IPS-NIHi7 (cell line): ENCODE measurements around the gene HMX3.

Source experiments
- DNase-seq: peaks from one replicate; pipeline ENCODE4 v3.0.0; 2012; ENCODE audit warnings: mixed read lengths; ENCODE audit errors: extremely low spot score

The HMX3 gene

DNA sequence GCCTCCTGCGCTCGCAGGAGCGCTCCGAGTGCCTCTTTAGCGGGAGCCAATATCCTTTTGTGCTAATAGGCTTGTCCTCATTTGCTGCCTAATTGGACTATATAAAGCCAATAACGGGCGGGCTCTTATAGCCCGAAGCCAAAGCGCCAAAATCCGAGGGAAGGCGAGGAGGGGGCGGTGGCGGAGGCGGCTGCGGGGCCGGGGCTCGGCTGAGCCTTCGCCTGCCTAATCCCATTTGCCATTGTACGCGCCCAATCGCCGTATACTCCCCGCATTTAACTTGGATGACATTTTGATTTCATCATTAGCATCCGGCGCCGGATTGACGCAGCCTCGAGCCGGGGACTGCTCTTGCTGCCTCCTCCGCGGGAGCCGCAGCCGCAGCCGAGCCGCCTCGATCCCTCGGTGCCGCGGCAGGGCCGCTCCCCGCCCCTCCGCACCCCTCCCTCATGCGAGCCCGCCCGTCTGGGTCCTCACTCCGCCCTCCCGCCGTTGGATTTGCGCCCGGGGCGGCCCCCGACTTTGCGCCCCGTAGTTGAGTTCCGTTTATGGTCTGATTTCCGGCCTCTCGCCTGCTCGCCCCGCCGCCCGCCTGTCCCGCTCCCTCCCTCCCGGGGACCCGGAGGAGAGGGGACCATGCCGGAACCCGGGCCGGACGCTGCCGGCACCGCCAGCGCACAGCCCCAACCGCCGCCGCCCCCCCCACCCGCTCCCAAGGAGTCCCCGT is at the start of gene HMX3:
Gene HMX3 (plus strand): TSS at position 556 of the 727 bp plus-strand sequence. CDS start 81 bp downstream, at position 637.
- DNase-seq = peak; percentile 51

DNA sequence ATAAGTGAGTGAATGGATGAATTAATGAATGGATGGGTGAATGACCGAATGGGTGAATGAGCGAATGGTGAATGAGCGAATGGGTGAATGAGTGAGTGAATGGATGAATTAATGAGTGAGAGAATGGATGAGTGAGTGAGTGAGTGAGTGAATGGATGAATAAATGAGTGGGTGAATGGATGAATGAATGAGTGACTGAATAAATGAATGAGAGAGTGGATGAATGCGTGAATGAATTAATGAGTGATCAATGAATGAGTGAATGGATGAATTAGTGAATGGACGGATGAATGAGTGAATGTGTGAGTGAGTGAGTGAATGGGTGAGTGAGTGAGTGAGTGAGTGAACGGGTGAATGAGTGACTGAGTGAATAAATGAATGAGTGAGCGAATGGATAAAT is 49.5 kb upstream of the HMX3 start:
- no peak for DNase-seq

- DNase-seq = no peak
Measured at GRCh38 chr10:123087348-123087747, 48.4 kb upstream of the HMX3 start.

GRCh38 chr10:123087786-123088185 is 48.0 kb upstream of the HMX3 start:
- no peak for DNase-seq

GRCh38 chr10:123092635-123093414 is 42.9 kb upstream of the HMX3 start:
- no peak for DNase-seq

DNA sequence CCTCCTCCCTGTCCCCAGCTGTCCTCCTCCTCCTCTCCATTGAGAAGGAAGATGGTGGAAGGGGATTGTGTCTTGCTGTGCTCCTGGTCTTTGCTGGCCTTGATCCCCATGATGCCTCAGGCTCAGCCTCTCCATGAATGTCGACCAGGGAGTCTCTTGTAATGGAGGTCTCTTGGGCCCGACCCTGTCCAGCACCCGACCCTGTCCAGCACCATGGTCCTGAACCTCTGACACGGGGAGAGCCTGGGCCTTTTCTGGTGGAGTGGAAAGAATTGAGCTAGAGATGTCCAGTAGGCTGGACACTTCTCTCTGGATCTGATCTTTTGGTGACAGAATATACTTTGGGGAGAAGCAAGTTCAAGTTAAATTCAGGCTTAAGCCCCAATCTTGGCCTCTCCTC is 42.3 kb upstream of the HMX3 start:
- DNase-seq = no peak

- DNase-seq = no peak
Measured at GRCh38 chr10:123096452-123096851, 39.3 kb upstream of the HMX3 start.

DNA sequence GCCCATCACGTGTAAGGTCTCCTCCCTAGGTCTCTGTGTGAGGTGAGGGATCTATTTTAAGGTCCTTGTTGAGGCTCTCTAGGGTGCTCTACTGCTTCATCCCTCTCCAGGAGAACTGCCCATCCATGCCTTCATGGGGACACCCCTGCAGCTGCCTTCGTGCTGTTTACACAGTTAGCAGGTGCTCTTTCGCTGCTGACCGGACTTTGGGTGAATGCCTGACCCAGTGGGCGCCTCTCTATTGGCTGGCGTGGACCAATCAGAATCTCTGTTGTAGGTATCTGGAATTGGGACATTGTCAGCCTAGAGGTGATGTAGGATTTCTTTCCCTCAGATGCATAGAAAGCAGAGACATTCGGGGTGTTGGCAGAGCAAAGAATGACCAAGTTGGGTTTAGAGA is 38.7 kb upstream of the HMX3 start:
- no peak for DNase-seq

GRCh38 chr10:123100030-123100762 is 35.6 kb upstream of the HMX3 start:
- DNase-seq = no peak

- no peak for DNase-seq
Measured at GRCh38 chr10:123101872-123102271, 33.9 kb upstream of the HMX3 start.

DNA sequence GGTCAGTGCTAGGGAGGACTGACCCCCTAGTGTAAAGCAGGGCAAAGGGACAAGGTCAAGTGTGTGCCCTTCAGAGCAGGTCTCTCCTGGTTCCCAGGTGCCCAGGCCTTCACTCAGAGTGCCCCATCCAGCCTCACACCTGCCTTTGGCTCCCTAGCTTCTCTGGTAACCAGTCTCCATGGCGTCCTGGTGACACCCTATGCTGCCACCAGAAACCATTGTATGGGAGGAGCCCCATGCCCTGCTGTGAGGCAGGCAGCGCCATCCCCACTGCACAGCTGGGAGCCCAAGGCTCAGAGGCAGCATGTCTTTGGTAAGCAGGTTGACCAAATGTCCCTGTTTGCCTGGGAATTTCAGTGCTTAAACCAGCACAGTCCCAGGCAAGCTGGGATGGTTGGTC is 33.1 kb upstream of the HMX3 start:
- DNase-seq = no peak

GRCh38 chr10:123103944-123104343 is 31.8 kb upstream of the HMX3 start:
- no peak for DNase-seq

DNA sequence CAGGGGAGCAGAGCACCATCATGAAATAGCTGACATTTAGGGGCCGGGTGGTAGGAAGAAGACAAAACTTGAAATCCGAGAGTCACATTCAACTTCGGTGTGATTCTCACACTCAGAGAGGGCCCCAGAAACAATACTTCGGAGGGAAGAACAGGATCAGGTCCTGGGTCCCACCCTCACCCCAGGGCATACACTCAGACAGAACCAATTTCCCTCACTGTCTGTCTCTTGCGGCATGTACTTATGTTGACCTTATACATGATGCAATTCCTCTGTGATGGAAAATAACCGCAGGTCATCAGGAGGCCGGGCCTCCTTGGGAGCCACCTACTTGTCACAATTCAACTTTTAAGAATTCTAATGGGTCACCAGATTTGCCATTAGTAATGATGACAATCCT is 26.3 kb upstream of the HMX3 start:
- DNase-seq = no peak

GRCh38 chr10:123117644-123118417 is 17.9 kb upstream of the HMX3 start:
- DNase-seq = peak; percentile 70

- DNase-seq = no peak
Measured at GRCh38 chr10:123119081-123119480, 16.7 kb upstream of the HMX3 start.

- no peak for DNase-seq
Measured at GRCh38 chr10:123126246-123126645, 9.5 kb upstream of the HMX3 start.

GRCh38 chr10:123129618-123130271 is 6.0 kb upstream of the HMX3 start:
- DNase-seq = no peak

DNA sequence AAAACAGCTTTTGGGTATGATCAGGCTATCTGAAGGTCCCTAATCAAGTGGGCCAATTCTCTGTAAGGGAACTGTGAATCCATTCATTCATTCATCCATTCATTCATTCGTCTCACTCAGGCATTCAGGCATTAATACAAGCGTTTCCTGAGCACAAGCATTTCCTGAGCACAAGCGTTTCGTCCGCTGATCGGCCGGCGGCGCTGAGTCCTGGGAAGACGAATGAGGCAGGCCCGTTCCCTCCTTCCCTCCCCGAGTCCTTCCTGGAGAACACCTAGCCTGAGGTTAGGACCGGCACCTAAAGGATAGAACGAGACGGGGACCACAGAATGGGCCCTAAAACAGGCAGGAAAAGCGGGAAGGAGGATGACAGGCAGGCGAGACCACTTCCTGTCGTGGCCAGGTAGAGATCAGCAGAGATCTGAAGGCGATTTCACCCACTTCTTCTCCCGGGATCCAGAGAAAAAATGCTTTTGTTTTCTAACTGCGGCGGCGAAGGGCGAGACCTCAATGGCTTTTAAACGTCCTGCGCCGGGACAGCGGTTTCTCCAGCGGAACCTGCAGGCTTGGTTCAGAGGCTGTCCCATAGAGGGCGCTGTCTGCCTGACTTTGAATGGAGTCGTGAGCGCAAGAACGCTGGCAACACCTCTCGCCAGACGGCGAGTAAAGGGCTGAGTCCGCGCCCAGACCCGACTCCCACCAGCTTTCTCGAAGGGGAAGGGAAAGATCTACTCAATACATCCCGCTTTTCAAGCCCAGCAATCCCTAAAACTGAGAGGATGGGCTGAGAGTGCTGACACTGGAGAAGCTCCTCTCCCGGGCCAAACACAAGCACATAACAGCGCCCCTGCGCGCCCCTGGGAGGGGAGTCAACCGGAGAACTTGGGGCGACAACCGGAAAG is 2.9 kb upstream of the HMX3 start:
- peak; percentile 90 for DNase-seq

GRCh38 chr10:123133541-123134342 is 2.0 kb upstream of the HMX3 start:
- no peak for DNase-seq
